Transverse colon (tissue), 4 donors: ENCODE measurements around the gene ALPP.

Source experiments
- CTCF ChIP-seq, 5 experiments: fragments of 200-600 bp in 3 of 5; fragments of 450-650 bp in 2 of 5; sonication (generic) in 3 of 5; IDR thresholded peaks; 1 replicate in 2 of 5; 2 replicates in 3 of 5; pipeline ENCODE4 v1.5.1; 2016 to 2017; ENCODE audit warnings: antibody characterized with exemption in 5 of 5, inconsistent platforms in 3 of 5, mild to moderate bottlenecking in 2 of 5, moderate library complexity in 1 of 5
- EP300 ChIP-seq: sonication (generic); formaldehyde crosslinking; IDR thresholded peaks from one replicate; pipeline ENCODE4 v1.6.1; 2017; ENCODE audit warnings: antibody characterized with exemption, low read depth
- POLR2A ChIP-seq: fragments of 450-650 bp; IDR thresholded peaks from one replicate; pipeline ENCODE4 v1.6.1; 2016; ENCODE audit warnings: antibody characterized with exemption, mild to moderate bottlenecking, moderate library complexity
- POLR2AphosphoS5 ChIP-seq, 3 donors: sonication (generic); formaldehyde crosslinking; IDR thresholded peaks; one replicate each; pipeline ENCODE4 v1.6.1; 2016; ENCODE audit warnings: antibody characterized with exemption in 3 of 3

DNA sequence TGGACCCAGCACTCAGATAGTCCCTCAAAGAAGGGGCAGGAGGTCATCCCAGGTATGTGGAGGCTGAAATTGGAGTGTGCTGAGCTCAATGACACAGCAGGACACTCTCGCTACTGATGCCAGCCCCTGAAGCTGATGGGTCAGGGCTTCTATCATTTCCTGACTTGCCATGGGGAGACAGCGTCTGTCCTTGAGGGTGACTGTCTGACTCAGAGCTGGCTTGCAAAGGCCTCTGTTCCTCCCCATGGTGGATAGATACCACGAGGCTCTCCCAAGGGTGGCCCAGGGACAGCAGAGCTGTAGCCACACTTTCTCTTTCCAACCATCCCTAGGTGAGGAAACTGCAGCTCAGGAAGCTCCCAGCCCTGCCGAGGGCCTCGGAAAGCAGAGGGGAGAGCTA is 38.9 kb downstream of the ALPP start:
- TF ChIP-seq POLR2A (no peak), CTCF (IDR thresholded peaks at IDR 0.05) (no peak), POLR2AphosphoS5 (IDR thresholded peaks at IDR 0.05) (no peak), EP300 (no peak)
